RPMI7951 (cell line): ENCODE data around the gene ESR1. TPM values are rescaled to one million over a fixed set of nuclear protein-coding genes. Genes with fewer than 3 reads are reported as not detected.
A peak's percentile ranks its signal among the peaks of the same experiment; 100 is the strongest.
"Not testable (repeated sequence)": the region's sequence is repeated elsewhere in the genome, so short reads cannot be mapped to it uniquely, and the experiment has no call there.

Experiments
- DNase-seq: peaks from one replicate; pipeline ENCODE4 v3.0.0-alpha.2; 2012; ENCODE audit warnings: low read depth
- total RNA-seq: library from RNA; depleted of rRNA; stranded (reverse); fragments of >200 nt; shearing (Covaris generic); gene quantifications from 2 replicates; pipeline ENCODE4 v1.2.3, GENCODE V29; 2014

Gene ESR1
- total RNA-seq, 1 experiment from 2014 or later: not detected

DNA sequence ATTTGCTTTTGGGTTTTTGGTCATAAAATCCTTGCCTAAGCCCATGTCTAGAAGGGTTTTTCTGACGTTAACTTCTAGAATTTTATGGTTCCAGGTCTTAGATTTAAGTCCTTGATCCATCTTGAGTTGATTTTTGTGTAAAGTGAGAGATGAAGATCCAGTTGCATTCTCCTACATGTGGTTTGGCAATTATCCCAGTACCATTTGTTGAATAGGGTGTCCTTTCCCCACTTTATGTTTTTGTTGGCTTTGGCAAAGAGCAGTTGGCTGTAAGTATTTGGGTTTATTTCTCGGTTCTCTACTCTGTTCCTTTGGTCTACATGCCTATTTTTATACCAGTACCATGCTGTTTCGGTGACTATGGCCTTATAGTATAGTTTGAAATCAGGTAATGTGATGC is 86.9 kb downstream of the ESR1 start:
- peak; percentile 38 for DNase-seq

DNA sequence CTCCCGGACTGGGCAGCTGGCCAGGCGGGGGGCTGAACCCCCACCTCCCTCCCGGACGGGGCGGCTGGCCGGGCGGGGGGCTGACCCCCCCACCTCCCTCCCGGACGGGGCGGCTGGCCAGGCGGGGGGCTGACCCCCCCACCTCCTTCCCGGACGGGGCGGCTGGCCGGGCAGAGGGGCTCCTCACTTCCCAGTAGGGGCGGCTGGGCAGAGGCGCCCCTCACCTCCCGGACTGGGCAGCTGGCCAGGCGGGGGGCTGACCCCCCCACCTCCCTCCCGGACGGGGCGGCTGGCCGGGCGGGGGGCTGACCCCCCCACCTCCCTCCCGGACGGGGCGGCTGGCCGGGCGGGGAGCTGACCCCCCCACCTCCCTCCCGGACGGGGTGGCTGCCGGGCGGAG is 91.7 kb downstream of the ESR1 start:
- not testable (repeated sequence) for DNase-seq

DNA sequence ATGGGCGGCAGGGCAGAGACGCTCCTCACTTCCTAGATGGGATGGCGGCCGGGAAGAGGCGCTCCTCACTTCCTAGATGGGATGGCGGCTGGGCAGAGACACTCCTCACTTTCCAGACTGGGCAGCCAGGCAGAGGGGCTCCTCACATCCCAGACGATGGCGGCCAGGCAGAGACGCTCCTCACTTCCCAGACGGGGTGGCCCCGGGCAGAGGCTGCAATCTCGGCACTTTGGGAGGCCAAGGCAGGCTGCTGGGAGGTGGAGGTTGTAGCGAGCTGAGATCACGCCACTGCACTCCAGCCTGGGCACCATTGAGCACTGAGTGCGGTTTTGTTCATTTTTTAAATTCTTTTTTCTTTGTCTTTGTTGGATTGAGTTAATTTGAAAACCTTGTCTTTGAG is 92.3 kb downstream of the ESR1 start:
- not testable (repeated sequence) for DNase-seq

DNA sequence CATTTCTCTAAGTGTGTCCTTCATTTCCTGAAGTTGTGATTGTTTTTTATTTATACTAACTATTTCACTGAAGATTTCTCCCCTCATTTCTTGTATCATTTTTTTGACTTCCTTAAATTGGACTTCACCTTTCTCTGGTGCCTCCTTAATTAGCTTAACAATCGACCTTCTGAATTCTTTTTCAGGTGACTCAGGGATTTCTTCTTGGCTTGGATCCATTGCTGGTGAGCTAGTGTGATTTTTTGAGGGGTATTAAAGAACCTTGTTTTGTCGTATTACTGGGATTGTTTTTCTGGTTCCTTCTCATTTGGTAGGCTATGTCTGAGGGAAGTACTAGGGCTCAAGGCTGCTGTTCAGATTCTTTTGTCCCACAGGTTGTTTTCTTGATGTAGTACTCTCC is 92.8 kb downstream of the ESR1 start:
- no peak for DNase-seq

DNA sequence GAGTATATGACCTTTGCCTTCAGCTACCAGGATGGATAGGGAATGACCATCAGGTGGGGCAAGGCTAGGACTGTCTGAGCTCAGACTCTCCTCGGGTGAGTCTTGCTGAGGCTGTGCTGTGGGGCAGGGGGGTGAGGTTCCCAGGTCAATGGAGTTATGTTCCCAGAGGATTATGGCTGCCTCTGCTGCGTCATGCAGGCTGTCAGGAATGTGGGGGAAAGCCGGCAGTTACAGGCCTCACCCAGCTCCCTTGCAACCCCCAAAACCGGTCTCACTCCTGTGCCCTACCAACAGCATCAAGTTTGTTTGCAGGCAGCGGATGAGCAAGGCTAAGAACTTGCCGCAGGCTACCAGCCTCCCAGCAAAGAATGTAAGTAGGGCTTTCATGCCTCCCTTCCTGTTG is 93.5 kb downstream of the ESR1 start:
- DNase-seq: no peak

DNA sequence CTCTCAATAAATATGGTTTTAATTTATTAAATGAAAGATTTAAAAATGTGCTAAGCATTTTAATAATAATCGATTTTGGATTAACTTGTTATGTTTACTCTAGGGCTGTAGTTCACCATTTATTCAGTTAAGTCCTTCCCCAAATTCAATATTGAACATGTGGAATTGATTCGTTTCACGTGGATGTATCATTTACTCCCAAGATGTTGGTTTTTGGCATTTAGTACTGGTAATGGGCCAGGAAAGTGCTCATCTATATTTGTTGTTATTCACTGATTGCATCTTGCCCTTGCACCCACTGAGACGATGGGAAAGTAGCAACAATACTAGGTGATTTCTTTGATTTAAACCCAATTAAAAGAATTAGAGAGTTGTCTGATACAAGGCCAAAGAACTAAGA is 97.1 kb downstream of the ESR1 start:
- no peak for DNase-seq

DNA sequence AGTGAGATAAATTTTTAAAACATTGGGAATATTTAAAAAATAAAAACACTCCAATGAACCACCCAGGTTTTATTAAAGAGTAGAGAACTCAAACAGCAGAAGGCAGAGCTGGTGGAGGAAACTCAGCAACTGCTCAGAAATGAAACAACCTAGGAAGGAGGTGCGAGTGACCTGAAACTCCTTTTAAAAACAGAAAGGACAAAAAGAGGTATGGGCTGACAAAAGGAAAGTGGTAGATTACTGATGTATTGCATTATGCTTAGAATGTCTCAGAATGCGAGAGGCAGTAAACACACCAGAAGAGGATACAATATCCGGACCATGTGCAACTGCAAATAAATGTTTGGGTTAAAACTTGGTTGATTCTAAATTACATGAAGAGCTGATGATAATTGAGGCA is 97.6 kb downstream of the ESR1 start:
- no peak for DNase-seq

DNA sequence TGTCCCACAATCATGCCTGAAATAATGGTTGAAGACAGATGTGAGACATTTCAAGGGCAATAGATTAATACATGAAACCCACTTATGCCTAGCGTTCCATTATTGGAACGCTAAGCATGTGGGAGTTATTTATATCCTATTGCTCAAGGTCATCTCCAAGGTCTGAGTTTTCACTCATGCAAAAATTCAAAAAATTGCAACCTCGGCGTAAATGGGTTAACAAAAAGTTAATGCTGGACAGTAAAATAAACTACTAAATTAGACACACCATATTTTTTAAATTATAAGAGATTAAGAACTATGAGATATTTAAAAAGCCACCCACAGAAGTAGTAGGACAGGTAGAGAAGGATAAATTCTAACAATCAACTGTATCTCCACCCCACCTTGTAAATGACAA is 98.4 kb downstream of the ESR1 start:
- no peak for DNase-seq

DNA sequence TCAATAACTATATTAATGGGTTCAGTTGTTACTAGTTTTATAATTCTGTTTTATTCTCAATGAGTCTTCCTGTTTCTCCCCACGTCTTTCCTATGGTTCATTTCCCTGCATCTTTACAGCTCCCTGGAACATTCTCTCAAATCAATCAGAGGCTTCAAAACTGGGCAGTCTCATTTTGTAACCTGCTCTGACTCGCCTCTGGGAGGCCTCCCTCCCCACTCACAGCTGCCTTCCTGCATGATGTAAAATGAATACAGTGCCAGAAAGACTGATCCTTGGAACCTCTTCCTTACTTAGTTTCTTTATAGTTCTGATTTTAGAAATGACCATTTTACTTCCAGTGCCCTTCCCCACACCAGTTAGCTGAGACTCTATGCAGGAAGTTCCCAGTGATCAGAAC is 103.9 kb downstream of the ESR1 start:
- no peak for DNase-seq

DNA sequence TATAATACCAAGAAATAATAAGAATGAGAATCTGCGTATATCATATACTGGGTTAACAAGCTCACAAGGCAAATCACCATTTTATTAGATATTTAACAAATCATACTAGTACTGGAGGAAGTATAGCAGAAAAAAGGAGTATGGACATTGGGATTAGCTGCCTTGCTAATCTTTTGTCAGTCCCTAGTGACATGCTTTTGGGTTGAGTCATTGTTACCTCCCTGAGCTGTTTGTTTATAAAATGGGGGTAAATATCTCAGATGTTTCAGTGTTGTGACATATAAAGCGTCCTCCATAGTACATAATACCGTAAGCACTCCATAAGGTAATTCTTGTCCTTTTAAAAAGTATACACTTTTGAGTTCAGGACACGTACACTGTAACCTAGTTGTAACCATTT is 107.0 kb downstream of the ESR1 start:
- peak; percentile 2 for DNase-seq

DNA sequence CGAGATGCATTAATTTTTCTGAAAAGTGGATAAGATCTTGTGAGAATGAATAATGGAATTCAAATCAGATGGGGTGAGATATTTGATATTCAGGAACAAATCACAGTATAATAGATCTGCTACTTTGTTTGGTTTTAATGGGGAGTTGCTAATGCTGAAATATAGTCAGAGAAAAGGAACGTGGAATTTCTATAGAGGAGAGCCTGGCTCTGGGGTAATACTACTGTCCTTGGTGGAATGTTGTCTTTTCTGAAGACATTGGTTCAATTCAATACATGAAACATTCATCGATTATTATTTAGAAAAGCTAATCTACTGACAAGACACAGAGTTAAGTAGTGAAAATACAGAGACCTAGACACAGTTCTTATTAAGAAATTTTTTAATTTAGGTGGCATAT is 108.6 kb downstream of the ESR1 start:
- no peak for DNase-seq

DNA sequence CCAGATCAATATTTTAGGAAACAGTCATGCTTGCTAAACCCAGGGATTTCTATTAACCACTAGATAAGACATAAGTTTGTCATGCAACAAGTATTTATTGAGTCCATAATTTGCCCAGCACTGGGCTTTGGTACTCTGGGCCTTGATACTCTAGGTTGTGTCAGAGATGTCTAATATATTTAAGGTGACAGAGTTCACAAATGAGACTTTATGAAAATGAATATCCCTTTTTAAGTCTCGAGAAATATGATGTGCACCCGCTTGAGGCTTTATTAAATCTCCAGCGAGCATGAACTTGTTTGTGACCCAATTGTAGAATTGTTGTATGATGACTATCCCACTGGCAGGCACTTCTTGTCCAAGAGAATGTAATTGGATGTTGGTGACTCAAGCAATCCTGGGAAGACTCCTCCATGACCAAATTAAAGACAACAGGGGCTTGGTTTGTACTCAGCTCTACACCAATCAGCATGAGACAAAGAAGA is 109.2 kb downstream of the ESR1 start:
- DNase-seq: peak; percentile 7

DNA sequence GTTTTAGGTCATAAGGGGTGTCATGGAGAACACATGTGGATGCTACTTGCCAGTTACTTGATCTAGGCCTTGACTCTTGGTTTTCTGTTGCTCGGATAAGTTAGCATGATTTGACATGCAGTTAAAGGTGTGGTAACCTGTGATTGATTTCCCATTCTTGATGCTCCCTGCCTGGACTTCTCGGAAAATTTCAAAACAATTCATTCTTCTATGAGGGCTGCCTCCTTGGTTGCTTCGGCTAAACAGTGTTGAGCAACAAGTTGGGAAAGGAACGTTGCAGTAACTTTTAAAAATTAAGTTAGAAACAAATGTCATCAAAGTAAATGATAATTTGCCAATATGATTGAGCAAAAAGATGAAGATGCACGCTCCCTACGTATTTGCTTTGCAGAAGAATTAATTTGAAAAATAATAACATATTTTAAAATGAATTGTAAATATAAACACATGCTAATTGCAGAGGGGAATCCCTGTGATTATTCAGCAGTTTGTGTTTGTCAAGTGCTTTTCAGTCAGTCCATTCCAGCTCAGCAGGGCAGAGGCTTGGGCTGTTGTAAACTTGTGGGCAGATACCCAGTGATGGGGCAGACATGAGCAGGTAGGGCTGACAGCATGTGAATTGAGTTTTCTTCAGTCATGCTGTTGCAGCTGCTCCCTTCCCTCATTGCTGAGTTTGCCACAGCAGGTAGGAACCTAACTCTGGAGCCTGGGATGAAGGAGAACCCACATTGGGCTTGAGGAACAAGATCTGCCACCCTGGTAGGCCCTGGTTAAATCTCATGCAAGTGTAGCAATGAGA is 110.2 kb downstream of the ESR1 start:
- no peak for DNase-seq

DNA sequence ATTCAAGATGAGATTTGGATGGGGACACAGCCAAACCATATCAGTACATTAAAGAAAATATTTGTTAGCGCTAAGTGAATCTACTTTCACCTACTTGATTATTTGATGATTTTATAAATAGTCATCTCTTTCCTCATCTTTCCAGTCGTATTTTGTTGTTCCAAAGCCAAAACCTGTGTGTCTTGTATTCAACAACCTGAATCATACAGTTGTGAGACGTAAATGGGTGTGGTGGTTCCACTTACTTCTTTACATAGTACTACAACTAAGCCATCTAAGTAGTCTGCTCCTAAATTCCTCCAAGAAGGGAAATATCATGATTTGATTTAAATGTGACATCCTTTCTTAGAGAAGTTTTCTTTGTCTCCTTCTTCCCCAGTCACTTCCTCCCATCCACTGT is 132.8 kb downstream of the ESR1 start:
- DNase-seq: no peak

DNA sequence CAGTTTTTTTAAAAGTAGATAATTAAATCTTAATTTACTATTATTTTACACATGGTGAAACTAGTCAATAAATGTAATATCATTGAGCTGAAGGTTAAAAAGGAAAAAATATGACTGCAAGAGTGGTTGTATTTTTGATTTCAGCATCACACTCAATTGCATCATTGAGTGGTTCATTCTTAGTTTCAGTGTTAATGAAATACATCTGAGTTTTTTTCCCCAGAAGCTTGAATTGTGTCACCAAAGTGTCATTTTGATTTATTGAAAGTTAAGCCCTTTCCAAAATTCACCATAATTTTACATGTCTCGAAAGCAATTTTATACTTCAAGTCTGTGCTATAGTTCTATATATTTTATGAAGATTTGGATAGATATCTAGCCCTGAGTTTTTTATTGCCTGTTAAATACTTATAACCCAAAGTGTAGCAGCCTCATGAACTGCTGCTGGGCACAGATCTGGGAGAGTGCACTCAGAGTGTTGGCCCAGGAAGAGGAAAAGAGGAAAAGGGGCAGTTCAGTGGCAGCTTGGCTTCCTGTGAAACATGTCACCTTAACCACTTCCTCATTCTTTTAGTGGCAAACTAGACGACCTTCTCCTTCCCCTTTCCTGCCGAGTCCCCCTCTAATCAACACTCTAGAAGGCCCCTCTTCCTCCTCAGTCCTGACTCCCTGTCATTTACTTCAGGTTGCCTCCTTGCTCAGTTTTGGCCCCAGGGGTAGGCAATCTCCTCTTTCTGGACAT is 140.7 kb downstream of the ESR1 start:
- no peak for DNase-seq

DNA sequence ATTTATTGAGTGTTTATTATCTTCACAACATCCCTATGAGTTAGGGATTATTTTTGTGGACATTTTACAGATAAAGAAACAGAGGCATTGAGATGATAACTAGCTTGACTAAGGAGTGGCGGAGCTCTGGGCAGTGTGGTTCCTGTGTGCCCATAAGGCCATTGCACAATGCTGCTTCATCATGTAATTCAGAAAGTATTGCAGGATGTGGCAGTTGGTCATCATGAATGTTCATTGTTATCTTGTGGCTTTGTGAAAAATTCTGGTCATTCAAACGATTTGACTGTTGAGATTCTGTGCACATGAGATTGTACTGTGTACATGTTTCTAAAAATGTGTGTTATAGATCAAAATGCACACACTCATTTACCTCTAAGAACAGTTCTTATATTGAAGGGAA is 150.8 kb downstream of the ESR1 start:
- peak; percentile 72 for DNase-seq

DNA sequence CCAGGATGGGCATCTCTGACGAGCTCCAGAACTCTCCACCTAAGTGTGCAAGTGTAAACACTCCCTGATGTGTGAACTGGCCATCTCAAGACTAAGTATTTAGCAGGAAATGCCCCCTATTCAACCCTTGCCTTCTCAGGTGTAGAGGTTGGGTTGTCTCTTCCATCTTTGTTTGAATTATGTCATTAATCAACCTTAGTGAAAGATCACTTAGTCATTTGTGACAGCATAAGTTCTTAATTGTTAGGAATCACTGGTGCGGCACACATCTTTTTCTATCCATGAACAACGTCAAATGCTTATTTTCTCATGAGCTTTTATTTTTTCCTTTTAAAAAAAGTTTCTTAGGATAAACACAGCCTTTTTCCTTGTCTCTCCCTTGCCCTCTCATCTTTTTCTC is 151.6 kb downstream of the ESR1 start:
- no peak for DNase-seq

DNA sequence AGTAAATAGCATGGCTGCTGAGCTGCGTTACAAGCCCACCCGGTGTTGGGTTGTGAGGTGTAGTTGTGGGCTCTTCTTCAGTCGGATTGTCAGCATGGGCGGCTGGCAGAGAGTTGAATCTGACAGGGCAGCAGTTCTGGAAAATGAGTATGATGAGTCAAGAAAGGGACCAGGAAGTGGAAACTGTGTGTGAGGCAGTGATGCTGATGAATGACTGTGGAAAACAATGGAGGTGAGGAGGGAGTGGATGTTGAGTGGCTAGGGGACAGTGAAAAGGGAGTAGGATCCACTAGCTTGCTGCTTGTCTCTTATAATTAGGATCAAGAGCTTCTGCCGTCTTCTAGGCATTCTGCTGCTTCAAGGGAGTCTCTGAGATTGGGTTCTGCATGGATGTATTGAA is 154.3 kb downstream of the ESR1 start:
- DNase-seq: peak; percentile 4

DNA sequence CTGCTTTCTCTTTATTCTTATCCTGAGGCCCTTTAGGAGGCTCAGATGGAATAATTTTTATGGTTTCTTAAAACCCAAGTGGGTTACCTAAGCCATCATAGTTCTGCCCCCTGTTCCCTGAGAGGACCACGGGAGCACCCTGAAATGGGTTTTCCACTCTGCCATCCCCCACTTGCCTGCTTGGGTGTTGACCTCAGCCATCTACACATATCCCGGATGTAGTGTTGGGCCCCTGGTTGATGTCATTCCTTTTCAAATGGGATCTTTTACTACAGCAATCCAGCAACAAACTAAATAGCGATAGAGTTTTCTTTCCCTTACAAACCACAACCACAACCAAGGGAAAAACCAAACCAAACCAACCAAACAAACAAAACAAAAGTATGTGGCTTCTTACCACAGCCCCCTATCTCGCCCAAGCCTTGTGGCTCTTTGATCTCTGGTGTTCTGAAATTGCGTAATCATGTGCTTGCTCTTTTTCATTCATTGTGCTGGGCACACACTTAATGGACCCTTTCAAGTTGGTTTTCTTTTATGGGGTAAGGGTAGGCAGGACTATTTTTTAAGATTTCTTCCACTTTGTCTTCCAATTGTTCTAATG is 154.9 kb downstream of the ESR1 start:
- DNase-seq: peak; percentile 83

DNA sequence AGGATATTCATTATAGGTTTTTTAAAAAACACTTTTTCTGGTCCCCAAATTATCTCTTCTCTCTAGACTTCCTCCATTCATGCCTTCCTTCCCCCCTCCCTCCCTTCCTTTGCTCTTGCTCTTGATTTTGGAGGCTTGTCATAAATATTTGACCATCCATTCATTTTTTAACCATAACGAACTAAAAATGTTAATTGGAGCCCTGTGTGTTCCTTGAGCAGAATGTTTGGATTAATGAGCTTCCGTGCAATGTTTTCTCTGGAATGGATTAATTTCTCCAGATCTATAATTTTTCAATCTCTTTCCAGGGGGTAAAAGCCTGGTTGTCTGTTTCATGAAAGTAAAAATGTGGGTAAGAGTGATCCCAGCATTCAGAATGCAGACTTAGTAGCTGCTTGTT is 155.5 kb downstream of the ESR1 start:
- no peak for DNase-seq

DNA sequence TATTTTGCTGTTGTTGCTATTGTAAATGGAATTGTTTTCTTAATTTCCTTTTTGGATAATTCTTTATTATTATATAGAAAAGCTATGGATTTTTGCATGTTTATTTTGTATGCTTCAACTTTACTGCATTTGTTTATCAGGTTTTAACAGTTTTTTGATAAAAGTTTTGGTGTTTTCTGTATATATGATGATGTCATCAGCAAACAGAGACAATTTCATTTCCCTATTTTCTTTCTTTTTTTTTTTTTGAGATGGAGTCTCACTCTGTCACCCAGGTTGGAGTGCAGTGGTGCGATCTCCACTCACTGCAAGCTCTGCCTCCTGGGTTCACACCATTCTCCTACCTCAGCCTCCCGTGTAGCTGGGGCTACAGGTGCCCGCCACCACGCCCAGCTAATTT is 156.9 kb downstream of the ESR1 start:
- not testable (repeated sequence) for DNase-seq

DNA sequence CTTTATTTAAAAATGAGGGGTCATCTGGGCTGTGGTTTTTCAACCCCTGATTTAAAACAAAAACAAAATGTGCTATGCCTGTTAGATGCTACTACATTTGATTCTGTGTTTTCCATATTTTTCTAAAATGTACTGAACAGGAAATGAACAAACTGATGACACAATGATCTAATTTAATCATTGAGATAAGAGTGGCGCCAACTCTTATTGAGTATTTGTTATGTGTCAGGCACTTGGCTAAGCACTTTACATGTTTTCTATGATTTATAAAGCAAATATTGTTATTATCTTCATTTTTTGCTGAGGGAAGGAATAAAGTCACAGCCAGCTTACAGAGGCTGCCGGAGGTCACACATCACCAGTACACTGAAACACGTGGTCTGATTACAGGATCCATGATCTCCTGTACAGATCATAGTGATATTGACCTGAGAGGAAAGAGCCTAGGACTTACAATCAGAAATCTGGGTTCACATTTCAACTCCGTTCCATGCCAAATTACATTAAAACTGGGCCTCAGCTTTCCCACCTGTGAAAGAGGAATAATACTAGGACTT is 166.7 kb downstream of the ESR1 start:
- DNase-seq: no peak

DNA sequence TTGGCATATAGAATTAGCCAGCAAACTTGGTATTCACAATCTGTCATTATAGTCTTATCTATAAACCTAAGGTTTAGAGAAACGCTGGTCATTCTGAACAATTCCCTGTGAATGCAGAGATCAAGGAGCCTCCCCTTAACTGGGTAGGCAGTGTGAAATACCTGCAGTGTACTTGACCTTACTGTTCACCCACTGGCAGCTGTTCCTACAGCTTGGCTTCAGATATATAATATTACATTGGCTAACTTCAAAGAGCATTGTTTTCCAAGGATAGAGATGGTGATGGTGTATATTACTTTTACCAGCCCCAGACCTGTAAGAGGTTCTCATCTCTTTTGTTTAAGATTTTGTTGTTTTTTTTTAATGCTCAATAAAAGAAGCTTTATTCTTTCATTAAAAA is 168.3 kb downstream of the ESR1 start:
- DNase-seq: no peak
